Measurements from ENCODE around the gene EPB41L4B.

Gene EPB41L4B

DNA sequence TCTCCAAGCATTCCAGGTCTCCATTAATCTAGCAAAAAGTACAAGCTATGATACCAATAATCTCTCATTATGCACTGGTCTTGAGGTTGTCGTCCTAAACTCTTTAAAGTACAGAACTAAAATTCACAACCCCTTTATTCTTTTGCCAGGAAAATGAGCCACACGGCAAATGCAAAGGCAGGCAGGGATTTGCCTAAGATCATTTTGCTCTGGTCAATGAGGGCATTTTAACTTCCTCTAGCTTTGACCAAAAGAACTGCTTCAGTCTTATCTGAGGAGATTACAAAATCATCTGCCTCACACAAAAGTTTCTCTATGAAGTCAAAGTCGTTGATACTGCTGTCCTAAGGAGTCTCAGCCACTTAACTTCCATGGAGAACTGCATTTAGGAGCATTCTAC is 51.8 kb downstream of the EPB41L4B start:
- no peak for DNase-seq

GRCh38 chr9:109267555-109267954 is 53.3 kb downstream of the EPB41L4B start:
- no peak for DNase-seq

GRCh38 chr9:109264877-109265587 is 55.8 kb downstream of the EPB41L4B start:
- DNase-seq, result peak; percentile 55

GRCh38 chr9:109263358-109263757 is 57.5 kb downstream of the EPB41L4B start:
- DNase-seq, result no peak

GRCh38 chr9:109258481-109259302 is 62.2 kb downstream of the EPB41L4B start:
- DNase-seq, result peak; percentile 41

- DNase-seq, result peak; percentile 44
These were observed 64.5 kb downstream of the EPB41L4B start for GRCh38 chr9:109256336-109256735.

DNA sequence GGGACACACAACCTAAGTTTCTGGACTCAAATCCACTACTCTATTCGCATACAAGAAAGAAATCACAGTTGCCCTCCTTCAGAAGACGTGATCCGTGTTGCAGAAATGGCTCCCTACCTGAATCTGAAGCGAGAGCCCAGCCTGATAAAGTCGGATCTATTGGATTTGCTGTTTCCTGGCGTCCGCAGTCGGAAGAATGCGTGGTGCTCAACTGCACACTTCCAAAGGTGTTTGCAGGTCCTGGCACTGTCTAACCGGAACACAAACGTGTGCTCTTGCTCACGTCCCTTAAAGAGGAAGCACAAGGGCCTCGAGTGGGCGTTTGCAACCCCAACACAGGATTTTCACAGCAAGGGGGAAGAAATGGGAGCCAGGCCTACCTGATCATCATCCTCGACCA is 65.5 kb downstream of the EPB41L4B start:
- no peak for DNase-seq

DNA sequence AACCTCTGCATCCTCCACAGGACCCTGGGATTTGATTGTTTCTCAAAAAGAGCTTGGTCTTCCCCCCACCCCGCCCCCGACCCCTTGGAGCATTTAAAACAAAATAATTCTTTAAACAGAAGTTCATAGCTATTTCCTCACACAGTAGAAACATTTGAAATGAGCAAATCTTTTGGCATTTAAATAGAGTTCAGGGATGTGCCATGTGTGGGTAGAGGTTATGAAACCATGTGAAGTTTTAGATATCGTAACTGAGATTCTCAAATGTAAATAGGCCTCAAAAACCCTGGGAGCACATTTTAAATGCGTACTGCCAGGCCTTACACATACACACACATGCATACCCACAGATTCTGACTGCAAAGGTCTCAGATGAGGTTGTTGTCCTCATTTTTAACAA is 66.5 kb downstream of the EPB41L4B start:
- DNase-seq, result no peak

DNA sequence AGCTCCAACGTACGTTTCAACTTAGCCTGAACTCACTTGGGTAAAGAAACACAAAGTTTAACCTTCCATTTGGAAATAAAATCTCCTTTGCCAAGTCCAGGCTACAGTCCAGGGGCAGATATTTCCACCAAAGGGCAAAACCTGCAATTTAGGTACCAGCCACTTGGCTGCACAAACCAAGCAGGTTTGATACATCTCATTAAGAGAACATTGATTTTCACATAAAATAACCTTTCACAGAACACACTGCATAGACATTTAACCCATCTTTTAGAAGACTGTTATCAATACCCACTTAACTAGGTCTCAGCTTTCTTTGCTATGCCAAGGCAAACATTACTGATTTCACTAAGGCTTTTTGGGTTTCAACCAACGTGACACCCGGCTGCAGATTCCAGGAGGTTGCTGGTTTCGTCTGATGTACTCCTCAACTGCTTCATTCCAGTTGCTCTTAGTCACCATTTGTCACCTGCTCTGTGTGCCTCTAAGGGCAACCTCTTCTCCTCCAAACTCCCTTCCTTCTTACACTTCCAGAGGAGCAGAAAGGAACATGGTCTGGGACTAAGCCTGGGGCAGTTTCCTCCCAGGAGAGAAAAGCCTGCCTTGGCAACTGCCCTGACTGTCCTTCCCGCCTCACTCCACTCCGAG is 67.1 kb downstream of the EPB41L4B start:
- no peak for DNase-seq

- no peak for DNase-seq
These were observed 67.6 kb downstream of the EPB41L4B start for GRCh38 chr9:109253241-109253636.

DNA sequence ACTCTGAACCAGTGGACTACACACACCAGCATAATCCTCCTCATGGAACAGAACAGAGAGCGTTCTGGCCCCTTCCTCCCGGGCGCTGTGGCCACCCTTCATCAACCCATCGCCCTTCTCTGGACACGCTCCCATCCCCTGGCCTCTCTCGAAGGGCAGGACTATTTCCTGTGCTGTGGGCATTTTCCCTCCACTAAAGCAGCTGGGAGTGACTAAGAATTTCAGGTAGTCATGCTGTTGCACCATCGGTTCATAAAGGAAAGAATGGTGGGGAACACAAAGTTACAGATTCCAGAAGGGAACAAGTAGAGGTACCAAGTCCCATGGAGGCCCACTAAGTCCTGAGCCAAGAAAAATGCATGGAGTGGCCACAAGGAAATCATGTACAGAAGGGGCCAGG is 68.6 kb downstream of the EPB41L4B start:
- no peak for DNase-seq

DNA sequence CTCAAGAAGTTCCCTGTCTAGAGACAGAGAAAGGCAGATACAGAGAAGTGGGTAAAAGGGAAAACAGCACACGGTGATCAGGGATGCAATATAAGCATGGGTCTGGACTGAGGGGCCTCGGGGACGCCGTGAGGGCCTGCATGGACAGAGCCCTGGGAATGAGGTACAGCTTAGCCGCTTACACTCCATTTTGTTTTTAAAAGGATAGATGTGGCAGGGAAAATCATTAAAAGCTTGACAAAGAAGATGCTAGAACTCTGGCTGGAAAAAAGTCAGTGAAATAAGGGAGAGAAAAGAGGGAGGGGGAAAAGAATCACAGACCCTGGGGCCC is 69.1 kb downstream of the EPB41L4B start:
- no peak for DNase-seq

- peak; percentile 78 for DNase-seq
These were observed 69.6 kb downstream of the EPB41L4B start for GRCh38 chr9:109251080-109251775.

GRCh38 chr9:109250771-109251079 is 70.1 kb downstream of the EPB41L4B start:
- DNase-seq, result no peak

DNA sequence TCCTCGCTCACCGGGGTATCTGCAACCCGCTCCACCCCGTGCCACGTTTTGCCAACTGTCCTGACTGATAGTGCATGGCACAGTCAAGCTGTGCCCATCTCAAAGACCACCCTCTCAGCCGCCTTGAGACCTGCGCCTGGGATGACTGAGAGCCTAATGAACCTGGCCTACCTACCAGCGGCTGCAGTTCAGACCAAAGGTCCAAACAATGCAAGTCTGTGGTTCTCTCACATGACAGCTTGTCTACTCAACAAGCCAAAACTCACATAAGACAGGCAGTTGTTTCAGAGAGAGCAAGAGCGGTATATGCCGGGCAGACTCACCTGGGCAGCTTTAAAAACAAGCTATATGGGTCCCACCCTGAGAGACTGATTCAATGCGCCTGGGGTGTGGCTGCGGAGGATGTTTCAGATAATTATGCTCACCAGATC is 70.5 kb downstream of the EPB41L4B start:
- DNase-seq, result no peak

GRCh38 chr9:109249615-109250014 is 71.2 kb downstream of the EPB41L4B start:
- no peak for DNase-seq

- DNase-seq, result no peak
These were observed 72.7 kb downstream of the EPB41L4B start for GRCh38 chr9:109248133-109248581.

- DNase-seq, result no peak
These were observed 73.6 kb downstream of the EPB41L4B start for GRCh38 chr9:109247228-109247627.

DNA sequence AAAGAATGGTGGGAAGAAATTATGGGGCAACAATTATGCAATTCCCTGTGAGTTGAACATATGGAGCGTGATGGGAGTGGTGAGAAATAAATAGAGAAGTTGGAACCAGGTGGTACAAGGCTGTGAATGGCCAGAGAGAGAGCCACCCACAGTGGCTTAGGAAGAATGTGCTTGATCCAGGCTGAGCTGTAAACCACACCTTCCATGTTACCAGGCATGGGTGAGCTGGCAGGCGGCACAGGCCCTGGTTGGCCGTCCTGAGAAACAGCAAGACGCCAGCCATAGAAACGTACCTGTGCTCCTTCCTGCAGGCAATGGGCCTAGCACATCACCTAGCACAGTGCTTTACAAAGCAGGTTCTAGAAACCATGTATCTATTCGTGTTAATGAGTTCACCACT is 74.3 kb downstream of the EPB41L4B start:
- no peak for DNase-seq

GRCh38 chr9:109245310-109245897 is 75.5 kb downstream of the EPB41L4B start:
- DNase-seq, result no peak

- peak; percentile 20 for DNase-seq
These were observed 76.4 kb downstream of the EPB41L4B start for GRCh38 chr9:109244179-109245132.

- DNase-seq, result no peak
These were observed 78.1 kb downstream of the EPB41L4B start for GRCh38 chr9:109242741-109243140.
